Fibroblast of the conjunctiva (primary cell): Measurements from ENCODE around the gene METTL9.
"Not testable (repeated sequence)": the region's sequence is repeated elsewhere in the genome, so short reads cannot be mapped to it uniquely, and the experiment has no call there.

Source experiments
- DNase-seq: peaks from one replicate; pipeline ENCODE4 v3.0.0-alpha.2; 2010; ENCODE audit warnings: low read depth

METTL9 gene

GRCh38 chr16:21637032-21637968 lies 37.9 kb downstream of the METTL9 start:
- no peak for DNase-seq

- DNase-seq: no peak
Measured at GRCh38 chr16:21638573-21638975, 39.2 kb downstream of the METTL9 start.

- no peak for DNase-seq
Measured at GRCh38 chr16:21639493-21639892, 40.1 kb downstream of the METTL9 start.

- no peak for DNase-seq
Measured at GRCh38 chr16:21641916-21642315, 42.5 kb downstream of the METTL9 start.

GRCh38 chr16:21642861-21643260 lies 43.5 kb downstream of the METTL9 start:
- no peak for DNase-seq

- DNase-seq: no peak
Measured at GRCh38 chr16:21643785-21644184, 44.4 kb downstream of the METTL9 start.

- DNase-seq: no peak
Measured at GRCh38 chr16:21644674-21645073, 45.3 kb downstream of the METTL9 start.

GRCh38 chr16:21645261-21645721 lies 45.9 kb downstream of the METTL9 start:
- no peak for DNase-seq

GRCh38 chr16:21646091-21646490 lies 46.7 kb downstream of the METTL9 start:
- no peak for DNase-seq

GRCh38 chr16:21646721-21647561 lies 47.6 kb downstream of the METTL9 start:
- no peak for DNase-seq

- DNase-seq: no peak
Measured at GRCh38 chr16:21647562-21648164, 48.3 kb downstream of the METTL9 start.

- DNase-seq: not testable (repeated sequence)
Measured at GRCh38 chr16:21649826-21650406, 50.5 kb downstream of the METTL9 start.

GRCh38 chr16:21650521-21650920 lies 51.1 kb downstream of the METTL9 start:
- no peak for DNase-seq

- DNase-seq: no peak
Measured at GRCh38 chr16:21651515-21651914, 52.1 kb downstream of the METTL9 start.

GRCh38 chr16:21652453-21652852 lies 53.1 kb downstream of the METTL9 start, which contains the start of gene IGSF6:
IGSF6 (minus strand) TSS chr16:21652608; CDS start chr16:21652598, 10 bp downstream.
- DNase-seq: no peak

GRCh38 chr16:21653571-21653970 lies 54.2 kb downstream of the METTL9 start:
- DNase-seq: no peak

GRCh38 chr16:21654466-21654865 lies 55.1 kb downstream of the METTL9 start:
- no peak for DNase-seq

GRCh38 chr16:21654881-21655280 lies 55.5 kb downstream of the METTL9 start:
- DNase-seq: no peak

- peak; percentile 50 for DNase-seq
Measured at GRCh38 chr16:21656795-21657768, 57.7 kb downstream of the METTL9 start.

GRCh38 chr16:21659124-21659523 lies 59.7 kb downstream of the METTL9 start:
- no peak for DNase-seq
